ENCODE data around the gene TBC1D22A.
A peak's percentile ranks its signal among the peaks of the same experiment; 100 is the strongest.
"Not testable (repeated sequence)": the region's sequence is repeated elsewhere in the genome, so short reads cannot be mapped to it uniquely, and the experiment has no call there.

TBC1D22A gene

DNA sequence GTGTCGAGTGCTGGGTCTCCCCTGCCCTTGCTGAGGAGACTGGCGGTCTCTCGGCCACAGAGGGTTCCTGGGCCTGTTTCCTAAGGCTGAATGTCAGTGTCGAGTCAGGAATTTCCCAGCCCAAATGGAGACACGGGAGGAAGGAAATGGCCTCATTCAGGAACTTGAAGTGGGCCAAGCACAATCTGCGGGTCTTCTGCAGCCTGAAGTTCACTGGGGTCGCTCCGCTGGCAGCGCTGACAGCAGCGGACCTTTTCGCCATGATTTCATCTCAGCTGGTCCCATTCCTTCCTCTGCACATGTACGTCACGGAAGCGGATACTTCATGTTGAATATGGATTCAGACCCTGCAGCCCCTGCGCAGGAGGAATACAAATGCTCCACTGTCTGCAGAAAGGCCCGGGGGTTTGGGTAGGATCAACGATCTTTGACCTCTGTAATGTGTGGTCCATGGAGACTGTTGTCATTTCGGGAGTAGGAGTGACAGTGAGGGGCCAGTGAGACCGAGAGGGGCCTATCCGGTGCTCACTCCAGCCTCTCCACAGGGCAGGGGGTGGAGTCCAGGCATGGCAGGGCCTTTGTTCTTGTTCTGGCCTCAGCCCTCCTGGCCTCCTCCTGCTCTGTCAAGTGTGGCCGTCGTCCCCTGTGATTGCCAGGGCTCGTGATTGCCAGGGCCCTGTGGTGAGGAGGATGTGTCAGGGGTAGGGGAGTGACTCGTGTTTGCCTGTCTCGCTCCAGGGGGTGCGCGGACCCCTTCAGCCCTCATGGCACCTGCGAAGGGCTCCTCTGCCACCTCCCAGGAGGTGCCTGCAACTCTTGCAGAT, 402.3 kb downstream of the TBC1D22A start:
- DNase-seq: no peak

DNA sequence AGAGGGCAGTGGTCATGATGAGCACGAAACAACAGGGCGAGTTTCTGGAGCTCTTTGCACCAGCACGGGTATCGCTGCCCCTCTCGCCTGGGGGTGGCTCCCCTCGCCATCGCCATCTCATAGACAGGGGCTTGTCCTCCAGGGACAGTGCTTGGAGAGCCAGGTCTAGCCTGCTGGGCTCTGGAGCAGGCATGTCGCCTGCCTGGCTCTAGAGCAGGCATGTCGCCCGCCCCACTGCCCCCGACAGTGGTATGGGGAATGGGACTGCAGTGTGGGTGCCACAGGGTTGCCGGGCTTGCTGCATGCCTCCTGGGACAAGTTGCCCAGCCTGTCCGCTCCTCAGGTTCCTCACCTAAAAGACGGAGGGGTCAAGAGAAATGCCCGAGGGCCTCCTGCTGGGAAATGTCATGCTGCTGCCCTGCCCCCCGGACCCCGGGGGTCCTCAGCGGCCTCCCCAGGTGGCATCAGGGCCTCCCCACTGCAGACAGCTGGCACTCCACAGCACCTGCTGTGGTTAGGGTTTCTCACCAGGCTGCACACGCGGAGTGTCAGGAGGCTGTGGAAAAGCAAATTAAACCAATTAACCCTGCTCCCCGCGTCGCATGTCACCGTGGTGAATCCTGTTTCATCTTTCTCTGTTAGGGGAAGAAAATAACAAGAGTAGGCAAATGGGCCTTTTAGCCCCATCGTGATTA, 403.0 kb downstream of the TBC1D22A start:
- DNase-seq: no peak

DNA sequence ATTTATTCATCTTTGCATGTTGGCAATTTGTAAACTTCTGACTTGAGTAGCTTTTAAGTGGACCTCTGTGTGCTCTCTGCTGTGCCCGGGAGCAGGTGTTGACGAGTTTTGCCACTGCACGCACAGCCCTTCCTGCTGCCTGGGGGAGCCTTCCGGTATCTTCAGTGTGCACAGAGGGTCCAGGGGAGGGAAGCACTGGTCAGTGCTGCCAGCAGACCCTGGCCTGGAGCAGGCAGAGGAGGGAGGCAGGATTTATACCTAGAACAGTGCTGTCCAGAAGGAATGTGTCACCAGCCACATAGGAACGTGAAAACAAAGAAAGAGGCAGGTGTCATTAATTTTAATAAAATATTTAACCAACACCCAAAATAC, 403.6 kb downstream of the TBC1D22A start:
- no peak for DNase-seq

DNA sequence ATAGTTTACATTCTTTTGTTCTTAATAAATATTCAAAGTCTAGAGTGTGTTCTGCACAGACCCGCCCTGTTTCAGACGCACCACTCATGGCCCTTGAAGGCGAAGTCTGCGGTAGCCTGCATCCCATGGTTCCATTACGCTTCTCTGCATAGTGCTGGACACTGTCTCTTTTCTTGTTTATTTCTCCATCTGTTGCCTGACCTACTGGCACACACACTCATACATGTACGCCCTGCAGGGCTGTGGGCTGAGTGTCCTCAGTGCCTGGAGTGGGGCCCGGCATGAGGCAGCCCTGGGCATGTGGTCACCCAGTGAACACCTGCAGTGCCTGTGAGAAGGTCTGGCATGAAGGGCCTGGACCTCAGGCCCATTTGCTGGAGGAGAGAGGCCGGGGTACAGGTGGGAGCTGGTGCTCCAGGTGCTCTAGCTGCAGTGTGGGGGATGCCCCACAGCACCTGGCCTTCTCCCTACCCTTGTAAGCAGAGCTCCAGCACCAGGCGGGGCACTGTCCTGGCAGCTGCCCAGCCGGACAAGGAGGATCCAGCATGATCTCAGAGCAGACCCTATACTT, 404.1 kb downstream of the TBC1D22A start:
- no peak for DNase-seq

GRCh38 chr22:47167056-47167455, 404.6 kb downstream of the TBC1D22A start:
- DNase-seq: no peak

DNA sequence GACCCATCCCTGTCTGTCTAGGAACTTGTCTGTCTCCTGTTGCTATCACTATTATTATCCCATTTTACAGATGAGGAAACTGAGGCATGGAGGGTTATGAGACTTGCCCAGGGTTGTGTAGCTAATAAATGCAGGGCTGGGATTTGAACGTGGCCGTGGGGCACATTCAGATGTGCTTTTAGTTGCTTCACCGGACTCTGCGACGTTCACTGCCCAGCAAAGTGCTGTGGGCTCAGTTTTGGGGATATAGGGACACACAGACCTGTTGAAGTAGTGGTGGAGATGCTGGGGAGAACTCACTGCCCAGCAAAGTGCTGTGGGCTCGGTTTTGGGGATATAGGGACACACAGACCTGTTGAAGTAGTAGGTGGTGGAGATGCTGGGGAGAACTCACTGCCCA, 405.5 kb downstream of the TBC1D22A start:
- DNase-seq: not testable (repeated sequence)

DNA sequence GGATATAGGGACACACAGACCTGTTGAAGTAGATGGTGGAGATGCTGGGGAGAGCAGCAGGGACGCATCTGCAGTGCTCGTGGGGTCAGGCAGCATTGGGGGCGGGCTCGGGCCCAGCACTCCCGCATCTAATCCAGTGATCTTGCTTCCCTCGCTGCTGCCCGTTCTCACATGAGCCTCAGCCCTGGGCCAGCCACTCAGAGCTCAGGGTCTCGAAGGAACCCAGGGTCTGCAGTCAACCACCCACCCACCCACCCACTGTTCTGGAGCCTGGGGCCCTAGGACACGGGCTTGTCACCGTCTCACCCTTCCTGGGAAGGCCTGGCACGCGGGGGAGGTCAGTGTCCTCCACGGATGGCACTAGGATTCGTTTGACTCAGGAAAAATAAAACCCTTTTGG, 406.0 kb downstream of the TBC1D22A start:
- no peak for DNase-seq

DNA sequence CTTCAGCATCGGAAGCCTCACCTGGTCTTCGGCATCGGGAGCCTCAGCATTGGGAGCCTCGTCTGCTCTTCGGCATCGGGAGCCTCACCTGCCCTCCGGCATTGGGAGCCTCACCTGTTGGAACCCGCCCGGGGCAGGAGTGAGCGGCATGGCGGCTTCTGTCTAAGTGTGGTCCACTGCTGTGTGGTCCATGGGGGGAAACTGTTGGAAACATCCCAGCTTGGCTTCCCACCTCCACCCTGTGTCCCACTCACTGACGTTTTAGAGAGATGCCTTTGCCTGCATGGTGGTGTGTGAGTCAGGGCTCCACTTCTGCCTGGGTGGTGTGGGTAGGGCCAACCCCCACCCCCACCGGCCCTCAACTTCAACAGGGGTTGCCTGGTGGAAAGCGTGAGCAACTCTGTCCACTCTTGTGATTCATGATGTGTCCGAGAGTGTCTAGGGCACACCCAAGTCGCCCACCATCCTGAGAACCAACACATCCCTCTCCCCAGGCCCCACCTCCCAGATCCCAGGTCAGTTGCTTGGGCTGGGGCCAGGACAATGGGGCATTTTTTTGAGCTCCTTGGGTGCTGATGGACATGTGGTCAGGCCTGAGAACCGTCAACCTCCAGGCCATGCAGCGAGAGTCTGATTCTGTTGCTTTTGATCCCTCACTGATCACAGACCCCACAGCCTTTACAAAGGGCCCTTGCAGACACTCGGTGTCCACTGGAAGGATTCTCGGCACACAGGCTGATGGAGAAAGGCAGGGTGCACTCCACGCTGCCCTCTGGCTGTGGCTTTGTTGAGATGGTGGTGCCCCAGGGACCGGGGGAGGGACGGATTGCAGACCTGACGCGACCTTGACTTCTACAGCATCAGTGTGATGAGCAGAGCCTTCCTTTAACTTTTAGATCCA, 406.7 kb downstream of the TBC1D22A start:
- DNase-seq: peak; percentile 51

DNA sequence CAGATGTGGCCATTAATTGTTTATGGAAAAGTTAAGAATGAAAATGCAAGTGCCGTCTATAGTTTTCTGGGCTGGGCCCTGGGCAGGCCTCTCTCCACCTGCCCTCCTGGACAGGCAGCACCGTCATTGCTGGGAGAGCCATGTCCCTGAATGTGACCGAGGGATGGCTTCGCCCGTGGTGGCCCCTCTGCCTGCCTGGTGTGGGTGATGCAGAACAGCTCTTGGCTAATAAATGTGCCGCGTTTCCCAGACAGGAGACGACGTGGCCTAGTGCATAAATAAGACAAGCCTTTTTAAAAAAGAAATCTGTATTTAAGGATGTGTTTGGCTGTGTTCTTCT, 407.3 kb downstream of the TBC1D22A start:
- DNase-seq: no peak

GRCh38 chr22:47170511-47171440, 408.3 kb downstream of the TBC1D22A start:
- DNase-seq: not testable (repeated sequence)

- DNase-seq: no peak
These were observed 409.2 kb downstream of the TBC1D22A start for GRCh38 chr22:47171441-47172221.

DNA sequence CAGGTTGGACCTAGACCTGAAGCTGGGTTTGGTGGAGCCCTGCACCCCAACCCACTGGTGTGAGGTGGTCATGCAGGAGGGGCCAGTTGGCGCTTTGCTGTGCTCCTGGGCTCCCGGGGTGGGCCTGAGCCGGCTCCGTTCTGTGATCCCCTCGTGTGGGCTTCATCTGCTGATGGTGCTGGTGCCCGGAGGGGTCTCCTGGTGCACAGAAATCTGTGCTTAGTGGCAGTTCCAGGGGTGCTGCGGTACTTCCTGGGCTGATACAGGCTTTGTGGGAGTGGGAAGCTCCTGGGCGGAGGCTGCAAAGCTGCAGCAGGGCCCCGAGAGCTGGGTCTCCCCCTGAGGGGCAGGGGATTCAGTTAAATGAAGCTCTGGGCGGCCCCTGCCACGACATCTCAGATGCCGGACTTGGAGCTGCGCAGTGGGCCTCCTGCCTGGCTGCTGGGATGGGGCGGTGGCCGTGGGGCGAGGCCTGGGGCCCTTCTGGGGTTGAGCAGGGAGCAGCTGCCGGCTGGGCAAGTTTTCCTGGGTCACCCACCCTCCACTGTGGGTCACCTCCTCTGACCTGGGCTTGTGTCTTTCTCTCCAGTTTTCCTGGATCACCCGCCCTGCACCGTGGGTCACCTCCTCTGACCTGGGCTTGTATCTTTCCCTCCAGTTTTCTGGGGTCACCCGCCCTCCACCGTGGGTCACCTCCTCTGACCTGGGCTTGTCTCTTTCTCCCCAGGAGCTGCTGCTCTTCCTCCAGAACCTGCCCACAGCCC, 410.5 kb downstream of the TBC1D22A start:
- no peak for DNase-seq

DNA sequence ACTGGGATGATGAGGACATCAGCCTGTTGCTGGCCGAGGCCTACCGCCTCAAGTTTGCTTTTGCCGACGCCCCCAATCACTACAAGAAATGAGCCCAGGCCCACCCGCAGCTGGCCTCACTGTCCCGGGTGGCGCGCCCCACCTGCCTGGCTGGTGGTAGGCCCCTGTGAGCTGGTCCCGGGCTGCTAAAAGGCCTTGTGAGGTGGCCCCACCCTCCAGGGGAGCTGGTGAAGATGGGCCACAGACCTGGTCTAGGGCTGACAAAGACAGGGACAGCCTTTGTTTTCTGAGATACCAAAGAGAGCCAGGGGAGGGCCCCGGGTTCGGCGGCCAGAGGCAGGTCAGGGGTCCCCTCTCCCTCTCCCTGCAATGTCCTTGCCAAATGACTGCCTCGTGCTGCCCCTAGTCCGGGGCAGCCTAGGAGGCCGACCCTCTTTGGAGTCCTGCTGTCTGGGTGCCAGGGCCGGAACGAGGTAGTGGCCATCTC, 411.1 kb downstream of the TBC1D22A start:
- no peak for DNase-seq

DNA sequence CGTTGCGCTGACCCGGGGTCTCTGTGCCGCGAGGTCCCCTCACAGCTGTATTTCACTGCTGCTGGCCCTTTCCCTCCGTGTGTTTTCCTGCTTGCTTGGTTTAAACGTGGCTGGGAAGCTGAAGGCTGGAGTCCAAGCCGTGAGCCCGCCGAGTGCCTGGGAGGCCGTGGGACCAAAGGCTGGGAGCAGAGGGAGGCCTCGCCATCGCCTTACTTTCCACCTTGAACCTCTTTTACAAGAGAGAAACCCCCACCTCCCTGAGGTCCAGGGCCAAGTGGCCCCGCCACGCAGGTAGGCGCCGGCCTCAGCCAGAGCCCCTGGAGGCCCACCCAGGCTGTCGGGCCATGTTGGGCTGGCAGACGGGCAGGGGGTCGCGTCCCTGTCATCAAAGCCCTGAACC, 411.6 kb downstream of the TBC1D22A start:
- DNase-seq: no peak

DNA sequence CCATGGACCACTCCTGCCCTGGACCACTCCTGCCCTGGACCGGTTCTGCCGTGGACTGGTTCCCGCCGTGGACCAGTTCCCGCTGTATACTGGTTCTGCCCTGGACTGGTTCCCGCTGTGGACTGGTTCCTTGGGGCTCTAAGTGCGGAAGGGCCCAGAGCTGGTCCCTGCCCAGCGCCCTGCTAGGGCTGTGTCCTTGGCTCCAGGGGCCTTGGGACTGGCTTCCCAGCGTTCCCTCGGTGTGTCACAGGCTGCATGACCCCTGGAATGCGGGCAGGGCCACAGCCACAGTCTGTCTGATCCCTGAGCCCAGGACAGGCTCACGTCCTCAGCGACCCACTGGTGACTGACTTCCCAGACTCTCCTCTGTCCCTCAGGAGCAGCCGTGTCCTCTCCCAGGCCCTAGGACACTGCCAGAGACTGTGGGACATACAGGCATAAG, 412.2 kb downstream of the TBC1D22A start:
- no peak for DNase-seq

DNA sequence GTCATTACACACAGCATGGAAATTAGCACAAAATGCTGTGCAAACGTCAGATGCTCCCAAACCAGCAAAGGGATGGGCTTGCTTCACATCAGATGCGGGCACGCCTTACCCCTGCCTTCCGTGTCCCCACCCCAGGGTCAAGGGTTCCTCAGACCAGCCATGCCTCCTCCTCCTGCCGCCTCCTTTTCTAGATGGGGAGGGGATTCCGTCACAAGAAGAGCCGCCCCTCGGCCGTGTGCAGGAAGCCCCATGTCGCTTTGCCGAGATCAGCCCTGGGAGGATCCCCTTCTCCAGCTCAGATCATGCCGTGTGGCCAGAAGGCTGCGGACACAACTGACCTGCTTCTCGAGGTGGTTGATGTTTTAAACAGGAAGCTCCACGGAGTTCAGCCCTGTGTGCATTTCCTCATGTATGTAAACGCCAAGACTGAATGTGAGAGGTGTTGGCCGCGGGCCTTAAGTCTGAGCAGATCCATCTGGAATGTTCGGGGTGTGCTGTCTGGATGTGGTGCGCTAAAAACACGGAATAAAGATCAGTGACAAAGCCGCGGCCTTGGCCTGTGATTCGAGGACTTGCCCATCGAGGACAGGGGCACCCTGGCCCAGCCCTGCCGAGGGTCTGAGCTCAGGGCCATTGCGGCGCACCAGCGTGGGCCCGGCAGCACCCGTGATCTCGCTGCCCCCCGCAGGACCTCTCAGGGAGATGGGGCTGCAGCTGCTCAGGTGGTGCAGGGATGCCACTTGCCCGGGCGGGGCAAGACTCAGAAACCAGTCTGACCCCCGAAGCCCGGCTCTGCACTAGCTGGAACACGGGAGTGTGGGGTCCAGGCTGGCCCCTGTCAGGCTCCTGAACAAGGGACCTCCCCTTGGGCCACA, 412.9 kb downstream of the TBC1D22A start:
- no peak for DNase-seq

DNA sequence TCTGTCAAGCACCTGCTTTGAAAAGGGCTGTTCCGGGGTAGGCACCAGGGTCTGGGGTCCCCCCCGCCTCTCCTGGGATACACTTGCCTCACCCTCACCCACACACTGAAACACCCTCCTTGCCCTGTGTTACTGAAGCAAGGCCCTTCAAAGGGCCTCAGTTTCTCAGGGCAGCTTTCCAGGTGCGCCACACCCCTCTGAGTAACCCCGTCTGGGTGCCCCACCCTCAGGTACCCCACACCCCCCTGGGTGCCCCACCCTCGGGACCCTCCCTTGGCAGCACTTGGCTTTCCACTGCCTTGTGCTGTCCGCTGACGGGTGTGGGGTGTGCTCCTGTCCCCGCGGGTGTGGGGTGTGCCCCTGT, 413.6 kb downstream of the TBC1D22A start:
- no peak for DNase-seq

- no peak for DNase-seq
These were observed 414.3 kb downstream of the TBC1D22A start for GRCh38 chr22:47176573-47177333.
